IPS-NIHi11 (cell line): ENCODE measurements around the gene DHCR7.

Experiments used
- DNase-seq: peaks from one replicate; pipeline ENCODE4 v3.0.0; 2012; ENCODE audit warnings: mixed read lengths, low spot score

The DHCR7 gene

GRCh38 chr11:71448257-71449171, at the start of gene DHCR7:
Gene DHCR7 (minus strand): TSS chr11:71448393. CDS start chr11:71444952, 3,441 bp downstream.
- peak; percentile 99 for DNase-seq

DNA sequence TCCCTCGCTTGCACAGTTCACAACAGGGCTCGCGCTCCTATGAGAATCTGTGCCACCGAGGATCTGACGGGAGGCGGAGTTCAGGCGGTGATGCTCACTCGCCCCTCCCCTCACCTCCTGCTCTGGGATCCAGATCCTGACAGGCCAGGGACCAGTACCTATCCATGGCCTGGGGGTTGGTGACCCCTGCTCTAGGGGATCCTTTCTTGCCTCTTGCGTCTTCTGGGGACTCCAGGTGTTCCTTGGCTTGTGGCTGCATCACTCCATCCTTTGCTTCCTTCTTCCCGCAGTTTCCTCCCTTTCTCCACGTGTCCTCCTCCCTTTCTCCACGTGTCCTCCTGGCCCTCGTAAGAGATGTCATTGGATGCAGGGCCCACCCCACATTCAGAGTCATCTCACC, 48.2 kb upstream of the DHCR7 start:
- no peak for DNase-seq

GRCh38 chr11:71495286-71496230, 47.4 kb upstream of the DHCR7 start:
- DNase-seq = no peak

- DNase-seq = no peak
These were observed 43.7 kb upstream of the DHCR7 start for GRCh38 chr11:71491940-71492339.

GRCh38 chr11:71491531-71491930, 43.3 kb upstream of the DHCR7 start:
- DNase-seq = no peak

DNA sequence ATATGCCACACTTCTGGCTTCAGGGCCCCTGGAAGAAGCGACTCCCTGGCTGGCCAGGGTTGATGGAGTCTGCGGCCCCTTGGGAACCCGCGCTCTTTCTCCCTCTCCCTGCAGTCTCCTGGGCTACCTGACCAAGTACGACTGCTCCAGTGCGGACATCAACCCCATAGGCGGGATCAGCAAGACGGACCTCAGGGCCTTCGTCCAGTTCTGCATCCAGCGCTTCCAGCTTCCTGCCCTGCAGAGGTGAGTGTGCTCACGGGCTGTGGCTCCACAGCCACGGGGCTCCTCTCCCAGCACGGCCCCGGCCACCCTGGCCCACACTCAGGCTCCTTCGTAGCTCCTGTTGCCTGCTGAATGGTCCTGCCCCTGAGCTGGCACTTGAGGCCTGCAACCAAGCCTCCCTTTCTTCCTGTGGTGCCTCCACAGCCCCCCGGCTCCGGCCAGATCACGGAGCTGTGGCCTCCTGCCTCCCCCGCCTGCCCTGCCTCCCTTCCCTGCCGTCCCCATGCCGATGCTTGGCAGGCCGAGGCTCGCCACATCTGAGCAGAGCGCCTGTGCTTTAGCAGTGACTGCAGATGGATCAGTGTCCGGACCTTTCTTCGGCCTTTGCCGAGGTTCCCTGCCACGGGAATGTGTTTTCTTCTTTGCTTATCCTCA, 42.7 kb upstream of the DHCR7 start:
- no peak for DNase-seq

DNA sequence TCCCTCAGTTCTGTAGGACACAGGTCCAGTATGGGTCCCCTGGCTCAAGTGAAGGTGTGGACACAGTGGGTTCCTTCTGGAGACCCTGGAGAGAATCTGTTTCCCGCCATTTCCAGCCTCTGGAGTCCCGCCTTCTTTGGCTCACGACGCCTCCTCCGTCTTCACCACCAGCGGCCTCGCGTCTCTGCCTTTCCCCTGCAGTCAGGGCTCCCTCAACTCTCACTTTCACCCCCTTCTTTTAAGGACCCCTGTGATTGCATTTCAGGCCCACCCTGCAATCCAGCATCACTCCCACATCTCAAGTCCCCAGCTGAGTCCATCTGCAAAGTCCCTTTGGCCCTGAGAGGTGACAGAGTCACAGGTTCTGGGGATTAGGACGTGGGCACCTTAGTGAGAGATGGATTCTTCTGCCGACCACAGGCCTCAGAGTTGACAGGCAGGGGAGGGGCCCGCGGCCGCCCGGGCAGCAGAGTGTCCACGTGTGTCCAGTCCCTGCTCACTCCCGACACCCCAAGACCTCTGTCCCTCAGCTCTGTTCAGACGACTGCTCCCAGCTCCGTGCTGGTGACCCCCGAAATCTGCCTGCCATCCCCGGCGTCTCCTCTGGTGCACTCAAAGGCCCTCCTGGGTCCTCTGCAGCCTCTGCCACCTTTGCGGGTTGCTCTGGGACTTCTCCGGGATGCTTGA, 42.0 kb upstream of the DHCR7 start:
- no peak for DNase-seq

GRCh38 chr11:71489311-71490043, 41.3 kb upstream of the DHCR7 start:
- no peak for DNase-seq

- no peak for DNase-seq
These were observed 40.6 kb upstream of the DHCR7 start for GRCh38 chr11:71488681-71489270.

DNA sequence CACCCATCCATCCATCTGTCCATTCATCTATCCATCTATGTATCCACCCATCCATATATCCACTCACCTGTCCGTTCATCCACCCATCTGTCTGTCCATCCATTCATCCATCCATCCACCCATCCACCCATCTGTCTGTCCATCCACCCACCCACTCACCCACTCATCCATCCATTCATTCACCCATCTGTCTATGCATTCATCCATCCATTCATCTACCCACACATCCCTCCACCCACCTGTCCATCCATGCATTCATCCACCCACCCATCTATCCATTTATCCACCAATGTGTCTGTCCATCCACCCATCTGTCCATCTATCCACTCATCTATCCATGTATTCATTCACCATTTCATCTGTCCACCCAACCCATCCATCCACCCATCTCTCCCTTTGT, 38.1 kb upstream of the DHCR7 start:
- no peak for DNase-seq

DNA sequence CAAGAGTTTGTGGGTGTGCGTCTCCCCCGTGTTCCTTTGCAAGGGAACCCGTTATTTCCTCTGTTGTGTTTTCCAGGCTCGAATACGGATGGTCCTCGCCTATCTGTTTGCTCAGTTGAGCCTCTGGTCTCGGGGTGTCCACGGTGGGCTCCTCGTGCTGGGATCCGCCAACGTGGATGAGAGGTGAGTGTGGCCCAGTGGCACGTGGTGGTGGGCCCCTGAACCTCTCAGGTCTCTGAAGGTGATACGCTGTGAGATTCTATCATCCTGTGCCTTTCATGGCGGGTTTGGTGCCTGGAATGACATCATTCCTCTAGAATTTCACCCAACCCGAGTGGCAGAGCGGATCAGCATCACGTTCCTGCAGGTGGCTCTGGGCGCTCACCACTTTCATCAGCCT, 37.3 kb upstream of the DHCR7 start:
- DNase-seq = no peak

- no peak for DNase-seq
These were observed 36.8 kb upstream of the DHCR7 start for GRCh38 chr11:71485063-71485399.

DNA sequence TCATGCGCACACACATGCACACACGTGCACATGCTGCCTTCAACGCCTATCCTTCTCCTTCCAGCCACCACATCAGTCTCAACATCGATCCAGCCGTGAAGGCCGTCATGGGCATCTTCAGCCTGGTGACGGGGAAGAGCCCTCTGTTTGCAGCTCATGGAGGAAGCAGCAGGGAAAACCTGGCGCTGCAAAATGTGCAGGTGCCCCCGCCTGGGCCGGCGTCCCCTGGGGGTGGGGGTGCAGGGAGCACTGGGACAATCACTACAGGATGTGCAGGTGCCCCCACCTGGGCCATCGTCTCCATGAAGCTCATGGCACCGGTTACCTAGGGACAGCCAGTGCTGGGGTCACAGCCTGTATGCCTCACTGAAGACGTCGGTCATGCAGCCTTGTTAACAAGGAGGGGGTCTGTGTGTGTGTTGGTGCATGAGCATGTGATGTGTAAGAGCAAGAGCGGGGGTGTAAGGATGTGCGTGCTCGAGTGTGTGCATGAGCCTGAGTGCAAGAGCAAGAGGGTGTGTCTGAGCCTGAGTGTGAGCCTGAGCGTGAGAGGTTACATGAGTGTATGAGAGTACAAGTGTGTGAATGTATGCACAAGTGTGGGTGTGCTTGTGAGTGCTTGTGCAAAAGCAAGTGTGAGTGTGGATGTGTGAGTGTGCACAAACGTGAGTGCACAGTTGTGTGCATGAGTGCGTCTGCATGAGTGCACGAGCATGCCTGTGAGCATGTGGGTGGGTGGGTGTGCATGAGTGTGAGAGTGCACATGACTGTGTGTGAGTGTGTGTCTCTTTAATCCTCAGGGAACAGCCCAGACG, 36.3 kb upstream of the DHCR7 start:
- DNase-seq = no peak

DNA sequence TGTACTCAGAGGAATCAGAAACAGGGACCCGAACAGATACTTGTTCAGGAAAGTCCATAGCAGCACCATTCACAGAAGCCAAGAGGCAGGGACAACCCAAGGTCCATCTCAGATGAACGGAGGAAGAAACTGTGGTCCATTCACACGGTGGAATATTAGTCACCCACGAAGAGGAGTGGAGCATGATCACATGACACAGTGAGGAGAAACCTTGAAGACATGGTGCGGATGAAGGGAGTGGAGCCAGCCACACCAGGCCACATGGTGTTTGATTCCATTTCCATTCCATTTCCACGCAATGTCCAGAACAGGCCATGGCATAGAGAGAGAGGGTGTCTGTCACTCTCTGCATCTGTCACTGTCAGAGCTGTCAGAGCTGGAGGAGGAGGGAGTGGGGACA, 35.5 kb upstream of the DHCR7 start:
- no peak for DNase-seq

DNA sequence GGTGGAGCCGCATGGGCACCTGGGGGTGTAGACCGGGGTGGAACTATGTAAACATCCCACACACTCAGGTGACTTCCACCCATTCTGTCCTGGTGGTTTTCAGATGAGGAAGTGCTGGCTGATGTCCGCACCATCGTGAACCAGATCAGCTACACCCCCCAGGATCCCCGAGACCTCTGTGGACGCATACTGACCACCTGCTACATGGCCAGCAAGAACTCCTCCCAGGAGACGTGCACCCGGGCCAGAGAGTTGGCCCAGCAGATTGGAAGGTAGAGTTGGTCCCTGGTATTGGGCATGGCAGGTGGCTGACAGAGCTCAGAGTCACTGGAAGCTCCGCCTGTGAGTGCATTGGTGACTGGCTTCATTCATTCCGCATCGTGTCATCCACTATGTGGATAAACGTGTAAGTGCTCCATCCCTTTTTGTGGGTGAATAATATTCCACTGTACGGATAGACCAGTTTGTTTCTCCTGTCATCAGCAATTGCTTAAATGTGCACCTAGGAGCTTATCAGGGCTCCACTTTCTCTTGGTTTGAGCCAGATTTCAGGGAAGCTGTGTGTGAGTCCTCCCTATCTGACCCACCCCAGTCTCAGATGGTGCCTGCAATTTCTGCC, 34.7 kb upstream of the DHCR7 start:
- no peak for DNase-seq

DNA sequence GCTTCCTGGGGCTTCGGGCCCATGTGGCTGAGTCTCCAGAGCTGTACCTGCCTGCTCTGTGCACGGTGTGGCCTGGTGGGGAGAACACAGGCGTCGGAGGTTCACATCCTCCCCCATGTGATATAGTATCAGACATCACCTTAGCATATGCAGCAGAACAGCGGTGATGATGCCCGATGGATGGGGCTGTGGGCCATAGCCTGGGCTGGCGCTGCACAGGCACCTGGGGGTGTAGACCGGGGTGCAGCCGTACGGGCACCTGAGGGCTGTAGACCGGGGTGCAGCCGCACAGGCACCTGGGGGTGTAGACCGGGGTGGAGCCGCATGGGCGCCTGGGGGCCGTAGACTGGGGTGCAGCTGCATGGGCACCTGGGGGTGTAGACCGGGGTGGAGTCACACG, 34.0 kb upstream of the DHCR7 start:
- no peak for DNase-seq

DNA sequence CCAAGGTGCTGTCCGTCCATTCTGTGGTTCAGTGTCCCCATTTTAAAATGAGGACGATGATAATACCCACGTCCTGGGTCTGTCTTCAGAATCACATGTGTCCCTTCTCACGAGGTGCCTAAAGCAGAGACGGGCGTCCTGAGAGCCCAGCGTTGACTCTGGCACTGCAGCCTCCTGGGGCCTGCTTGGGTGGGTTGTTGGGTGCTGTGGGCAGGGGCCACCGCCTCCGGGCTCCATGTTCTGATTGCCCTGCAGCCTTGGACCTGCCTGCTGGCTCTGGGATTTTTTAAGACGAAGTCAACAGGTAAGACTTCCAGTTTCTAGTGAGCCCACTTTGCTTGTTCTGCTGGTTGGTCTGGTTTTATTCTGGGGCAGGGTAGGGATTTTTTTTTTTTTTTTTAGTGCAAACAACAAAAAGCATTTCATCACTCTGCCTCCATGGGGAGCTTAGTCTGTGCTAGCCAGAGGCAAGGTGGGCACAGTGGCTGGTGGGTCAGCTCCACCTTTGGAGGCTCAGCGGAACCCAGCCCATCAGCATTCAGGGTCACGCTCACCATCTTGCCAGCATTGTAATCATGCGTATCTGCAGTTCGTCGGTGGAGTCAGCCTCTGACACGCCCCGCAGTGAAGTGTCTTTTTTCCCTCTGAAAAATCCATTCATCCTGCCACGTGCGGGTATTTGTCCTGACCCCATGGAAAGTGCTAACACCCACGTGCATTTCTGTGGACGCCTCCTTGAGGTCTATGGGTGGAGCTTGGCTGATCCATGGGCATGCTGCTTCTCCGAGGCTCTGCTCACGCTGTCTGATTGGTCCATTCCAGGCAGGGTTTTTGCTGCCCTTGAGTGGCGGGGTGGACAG, 33.1 kb upstream of the DHCR7 start:
- no peak for DNase-seq

GRCh38 chr11:71478528-71478840, 30.3 kb upstream of the DHCR7 start:
- DNase-seq = no peak
